22Rv1 (cell line): ENCODE results near the gene SMAD3.

Experiments
- CTCF ChIP-seq: fragments of 450-650 bp; IDR thresholded peaks from 2 replicates; pipeline ENCODE4 v1.5.1; 2017; ENCODE audit warnings: mild to moderate bottlenecking
- ZFX ChIP-seq: fragments of 450-650 bp; IDR thresholded peaks from 2 replicates; pipeline ENCODE4 v1.6.1; 2017; ENCODE audit warnings: antibody characterized with exemption, borderline replicate concordance

GRCh38 chr15:67224889-67225288 is 159.5 kb downstream of the SMAD3 start:
- no peak for TF ChIP-seq CTCF
- TF ChIP-seq ZFX = no peak
